PFSK-1 (cell line): ENCODE results near the gene LDLRAD2.

Source experiments
- POLR2AphosphoS5 ChIP-seq: IDR thresholded peaks from 2 replicates; pipeline ENCODE4 v1.6.1; 2012; ENCODE audit warnings: low read depth, mild to moderate bottlenecking, control low read depth, low read length, moderate library complexity
- SIN3A ChIP-seq: IDR thresholded peaks from 2 replicates; pipeline ENCODE4 v1.6.1; 2012; ENCODE audit warnings: mild to moderate bottlenecking, low read length, moderate library complexity, borderline replicate concordance; ENCODE audit not compliant: insufficient read depth
- TAF1 ChIP-seq: IDR thresholded peaks from 2 replicates; pipeline ENCODE4 v1.6.1; 2012; ENCODE audit warnings: low read length, control low read depth, borderline replicate concordance; ENCODE audit not compliant: insufficient read depth
- TF ChIP-seq, protein P1 (sequence below), 2 experiments: IDR thresholded peaks; 2 replicates each; pipeline versions ENCODE4 v1.6.1 to v1.8.0; 2011 to 2012; ENCODE audit warnings: low read depth in 2 of 2, low read length in 2 of 2, control low read depth in 1 of 2, inconsistent platforms in 1 of 2, mild to moderate bottlenecking in 1 of 2, moderate library complexity in 1 of 2; ENCODE audit not compliant: insufficient read depth in 1 of 2

DNA sequence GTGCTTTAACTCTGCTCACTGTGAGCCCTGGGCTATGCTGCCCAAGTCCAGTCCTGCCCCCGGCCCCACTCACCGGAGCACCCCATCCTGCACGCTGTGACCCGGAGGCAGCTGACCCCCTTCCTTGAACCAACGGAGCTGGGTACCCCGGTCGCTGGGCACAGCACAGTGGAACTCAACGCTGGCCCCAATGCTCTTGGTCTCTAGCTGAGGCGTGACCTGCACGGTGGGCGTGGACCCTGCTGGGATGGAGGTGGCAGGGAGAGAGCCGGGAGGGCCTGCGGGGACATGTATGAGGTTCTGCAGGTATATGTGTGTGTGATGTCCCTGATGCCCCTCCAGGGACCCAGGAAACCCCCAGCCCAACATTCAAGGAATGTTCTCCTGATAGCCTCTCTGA is 24.7 kb downstream of the LDLRAD2 start:
- TF ChIP-seq POLR2AphosphoS5 = no peak
- no peak for TF ChIP-seq TAF1
- TF ChIP-seq, protein P1, sequence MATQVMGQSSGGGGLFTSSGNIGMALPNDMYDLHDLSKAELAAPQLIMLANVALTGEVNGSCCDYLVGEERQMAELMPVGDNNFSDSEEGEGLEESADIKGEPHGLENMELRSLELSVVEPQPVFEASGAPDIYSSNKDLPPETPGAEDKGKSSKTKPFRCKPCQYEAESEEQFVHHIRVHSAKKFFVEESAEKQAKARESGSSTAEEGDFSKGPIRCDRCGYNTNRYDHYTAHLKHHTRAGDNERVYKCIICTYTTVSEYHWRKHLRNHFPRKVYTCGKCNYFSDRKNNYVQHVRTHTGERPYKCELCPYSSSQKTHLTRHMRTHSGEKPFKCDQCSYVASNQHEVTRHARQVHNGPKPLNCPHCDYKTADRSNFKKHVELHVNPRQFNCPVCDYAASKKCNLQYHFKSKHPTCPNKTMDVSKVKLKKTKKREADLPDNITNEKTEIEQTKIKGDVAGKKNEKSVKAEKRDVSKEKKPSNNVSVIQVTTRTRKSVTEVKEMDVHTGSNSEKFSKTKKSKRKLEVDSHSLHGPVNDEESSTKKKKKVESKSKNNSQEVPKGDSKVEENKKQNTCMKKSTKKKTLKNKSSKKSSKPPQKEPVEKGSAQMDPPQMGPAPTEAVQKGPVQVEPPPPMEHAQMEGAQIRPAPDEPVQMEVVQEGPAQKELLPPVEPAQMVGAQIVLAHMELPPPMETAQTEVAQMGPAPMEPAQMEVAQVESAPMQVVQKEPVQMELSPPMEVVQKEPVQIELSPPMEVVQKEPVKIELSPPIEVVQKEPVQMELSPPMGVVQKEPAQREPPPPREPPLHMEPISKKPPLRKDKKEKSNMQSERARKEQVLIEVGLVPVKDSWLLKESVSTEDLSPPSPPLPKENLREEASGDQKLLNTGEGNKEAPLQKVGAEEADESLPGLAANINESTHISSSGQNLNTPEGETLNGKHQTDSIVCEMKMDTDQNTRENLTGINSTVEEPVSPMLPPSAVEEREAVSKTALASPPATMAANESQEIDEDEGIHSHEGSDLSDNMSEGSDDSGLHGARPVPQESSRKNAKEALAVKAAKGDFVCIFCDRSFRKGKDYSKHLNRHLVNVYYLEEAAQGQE (IDR thresholded peaks at IDR 0.05; ENCODE audit: insufficient read depth in 1 of 2, low read depth in 2 of 2, low read length in 2 of 2) = no peak
- TF ChIP-seq SIN3A = no peak
